Colon (tissue), 2 donors: ENCODE measurements around the gene WIZ.
"Not testable (repeated sequence)": the region's sequence is repeated elsewhere in the genome, so short reads cannot be mapped to it uniquely, and the experiment has no call there.

ENCODE experiments used
- FAIRE-seq: peaks from 2 replicates; lab custom pipeline; 2012; peaks lifted over from hg19 to GRCh38; lab: Jason Lieb, UNC
- donor health status: control.
- donor health status: control.

WIZ gene

DNA sequence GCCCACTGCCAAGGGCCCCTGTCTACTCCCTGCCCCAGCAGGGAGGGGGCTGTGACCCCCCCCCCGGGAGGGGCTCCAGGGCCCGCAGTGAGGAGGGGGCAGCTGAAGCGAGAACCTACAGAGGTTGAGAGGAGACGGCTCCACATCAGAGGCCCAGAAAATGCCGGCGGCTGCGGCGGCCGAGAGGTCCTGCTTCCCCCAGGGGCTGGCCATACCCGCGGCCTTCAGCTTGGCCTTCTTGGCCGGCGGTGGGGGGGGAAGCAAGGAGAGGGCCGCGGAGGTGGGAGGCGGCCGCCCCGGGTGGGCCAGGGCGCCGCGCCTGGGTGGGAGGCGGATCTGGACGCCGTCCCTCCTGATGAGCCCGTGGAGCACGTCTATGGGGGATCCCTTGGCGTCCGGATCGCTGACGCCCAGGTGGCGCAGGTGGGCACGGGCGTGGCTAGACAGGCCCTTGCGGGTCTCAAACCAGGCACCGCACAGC, 21.7 kb downstream of the WIZ start:
- FAIRE-seq: no peak

DNA sequence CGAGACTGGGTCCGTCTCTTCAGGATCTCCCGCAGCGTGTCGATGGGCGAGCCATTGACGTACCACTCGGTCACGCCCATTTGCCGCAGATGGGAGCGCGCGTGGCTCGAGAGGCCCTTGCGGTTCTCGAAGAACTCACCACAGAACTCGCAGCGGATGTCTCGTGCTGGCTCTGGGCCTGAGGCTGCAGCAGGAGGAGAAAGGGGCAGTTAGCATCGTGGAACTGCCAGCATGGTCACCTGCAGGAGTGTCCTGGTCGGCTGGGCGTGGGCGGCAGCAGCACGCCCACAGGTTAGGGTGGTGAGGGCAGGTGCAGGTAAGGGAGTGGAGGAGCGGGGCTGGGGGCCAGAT, 22.4 kb downstream of the WIZ start:
- FAIRE-seq: no peak

DNA sequence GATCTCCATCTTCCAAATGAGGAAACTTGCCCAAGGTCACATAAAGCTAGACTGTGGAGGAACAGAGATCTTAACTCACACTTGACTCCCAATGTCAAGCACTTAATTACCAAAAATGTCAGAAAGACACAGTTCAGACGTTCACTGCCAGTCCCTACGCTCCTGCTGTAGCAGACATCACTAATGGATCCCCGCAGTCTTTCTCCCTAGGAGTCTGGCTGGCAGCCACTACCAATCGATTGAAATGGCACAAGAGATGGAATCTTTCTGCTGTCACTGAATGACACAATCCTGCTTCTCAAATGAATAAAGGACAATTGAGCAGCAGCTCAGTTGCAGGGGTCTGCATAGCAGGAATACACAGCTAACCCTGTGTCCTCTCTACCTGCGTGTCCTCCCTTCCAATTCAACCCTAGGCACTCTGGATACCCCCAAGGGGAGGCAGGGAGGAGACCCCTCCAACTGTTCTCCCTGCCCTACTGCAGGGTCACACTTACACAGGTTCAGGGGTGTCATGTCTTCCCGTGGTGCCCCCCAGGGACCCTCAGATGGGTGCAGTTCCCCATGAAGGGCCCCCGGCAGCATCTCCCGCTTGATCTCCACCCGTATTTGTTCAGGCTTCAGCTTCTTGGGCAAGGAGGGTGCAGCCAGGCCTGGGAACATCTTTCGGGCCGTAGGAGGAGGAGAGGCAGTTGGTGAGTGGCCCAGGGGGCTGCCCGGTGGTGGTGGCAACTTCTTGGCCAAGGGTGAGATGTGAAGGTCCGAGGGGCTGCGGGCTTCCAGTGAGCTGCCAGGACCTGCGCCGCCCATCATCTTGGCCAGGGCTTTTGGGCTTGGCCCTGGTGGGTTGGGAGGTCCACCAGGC, 23.0 kb downstream of the WIZ start:
- FAIRE-seq: no peak

DNA sequence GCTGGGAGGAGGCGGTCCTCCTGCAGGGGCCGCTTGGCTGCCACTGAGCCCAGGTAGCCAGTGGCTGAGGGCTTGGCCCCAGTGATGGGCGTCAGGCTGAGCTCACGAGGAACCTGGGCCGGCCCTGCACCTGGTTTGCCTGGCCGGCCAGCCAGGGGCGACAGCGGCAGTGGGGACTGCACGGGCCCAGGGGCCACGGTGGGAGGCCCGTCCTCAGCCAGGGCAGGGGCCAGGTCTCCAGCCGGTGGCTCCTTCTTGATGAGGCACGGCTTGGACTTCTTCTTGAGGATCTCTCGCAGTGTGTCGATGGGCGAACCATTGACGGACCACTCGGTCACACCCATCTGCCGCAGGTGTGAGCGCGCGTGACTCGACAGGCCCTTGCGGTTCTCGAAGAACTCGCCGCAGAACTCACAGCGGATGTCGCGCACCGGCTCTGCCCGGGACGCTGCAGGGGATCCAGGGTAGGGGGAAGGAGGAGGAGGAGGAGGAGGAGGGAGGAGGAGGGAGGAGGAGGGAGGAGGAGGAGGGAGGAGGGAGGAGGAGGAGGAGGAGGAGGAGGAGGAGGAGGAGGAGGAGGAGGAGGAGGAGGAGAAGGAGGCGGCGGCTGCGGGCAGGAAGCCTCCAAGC, 24.3 kb downstream of the WIZ start:
- FAIRE-seq: no peak

DNA sequence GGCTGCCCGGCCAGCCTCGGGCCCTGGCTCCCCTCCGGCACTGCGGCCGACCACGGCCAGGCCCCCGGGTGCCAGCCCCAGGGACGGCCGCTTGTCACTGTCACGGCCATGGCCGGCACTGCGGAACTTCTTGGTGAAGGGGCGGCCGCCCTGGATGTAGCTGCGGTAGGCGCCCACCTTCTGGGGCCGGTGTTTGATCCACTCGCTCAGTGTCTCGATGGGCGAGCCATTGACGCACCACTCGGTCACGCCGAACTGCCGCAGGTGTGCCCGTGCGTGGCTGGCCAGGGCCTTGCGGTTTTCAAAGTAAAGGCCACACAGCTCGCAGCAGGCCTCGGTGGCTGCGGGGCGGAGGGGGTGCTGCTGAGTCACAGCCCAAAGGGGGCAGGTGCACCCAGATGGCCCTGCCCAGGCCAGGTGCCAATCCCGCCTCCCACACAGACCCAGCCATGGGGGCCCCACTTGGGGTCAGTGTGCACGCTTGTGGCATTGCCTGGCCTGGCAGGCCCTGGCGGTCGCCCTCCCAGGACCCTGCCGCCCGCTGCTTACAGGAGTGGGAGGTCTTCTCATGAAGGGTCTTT, 25.0 kb downstream of the WIZ start:
- FAIRE-seq: no peak

DNA sequence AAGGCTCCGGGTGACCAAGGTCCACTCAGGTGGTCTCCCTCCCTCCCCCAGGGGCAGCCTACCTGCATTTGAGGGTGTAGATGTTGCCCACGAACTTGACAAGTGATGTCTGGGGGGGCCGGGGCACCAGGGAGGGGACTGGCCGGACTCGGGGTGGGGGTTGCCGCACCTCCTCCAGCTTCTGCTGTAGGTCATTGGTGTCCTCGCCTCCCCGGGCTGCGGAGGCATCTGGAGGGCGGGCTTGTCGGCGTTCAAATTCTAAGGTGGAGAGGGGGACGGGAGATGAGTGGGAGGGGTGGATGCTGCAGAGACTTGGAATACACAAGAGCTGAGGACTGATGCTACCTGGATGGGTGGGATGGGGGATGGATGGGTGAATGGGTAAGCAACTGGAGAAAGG, 25.6 kb downstream of the WIZ start:
- FAIRE-seq: no peak

DNA sequence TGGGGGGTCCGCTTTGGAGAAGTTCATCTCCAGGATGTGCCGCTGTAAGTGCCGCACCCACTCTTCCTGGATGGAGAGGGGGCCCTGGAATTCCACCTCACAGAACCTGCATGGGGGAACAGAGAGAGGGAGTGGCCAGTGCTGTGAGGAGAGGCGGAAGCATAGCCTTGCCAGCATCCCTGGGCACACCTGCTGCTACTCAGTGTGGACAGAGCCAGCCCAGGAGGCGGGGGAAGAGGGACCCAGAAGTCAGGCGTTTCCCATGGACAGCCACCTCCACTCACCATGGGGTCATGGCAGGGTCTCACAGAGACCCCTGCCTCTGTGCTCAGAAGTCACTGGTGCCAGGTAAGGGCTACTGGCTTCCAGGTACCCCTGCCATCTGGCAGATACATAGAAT, 26.6 kb downstream of the WIZ start:
- FAIRE-seq: no peak

DNA sequence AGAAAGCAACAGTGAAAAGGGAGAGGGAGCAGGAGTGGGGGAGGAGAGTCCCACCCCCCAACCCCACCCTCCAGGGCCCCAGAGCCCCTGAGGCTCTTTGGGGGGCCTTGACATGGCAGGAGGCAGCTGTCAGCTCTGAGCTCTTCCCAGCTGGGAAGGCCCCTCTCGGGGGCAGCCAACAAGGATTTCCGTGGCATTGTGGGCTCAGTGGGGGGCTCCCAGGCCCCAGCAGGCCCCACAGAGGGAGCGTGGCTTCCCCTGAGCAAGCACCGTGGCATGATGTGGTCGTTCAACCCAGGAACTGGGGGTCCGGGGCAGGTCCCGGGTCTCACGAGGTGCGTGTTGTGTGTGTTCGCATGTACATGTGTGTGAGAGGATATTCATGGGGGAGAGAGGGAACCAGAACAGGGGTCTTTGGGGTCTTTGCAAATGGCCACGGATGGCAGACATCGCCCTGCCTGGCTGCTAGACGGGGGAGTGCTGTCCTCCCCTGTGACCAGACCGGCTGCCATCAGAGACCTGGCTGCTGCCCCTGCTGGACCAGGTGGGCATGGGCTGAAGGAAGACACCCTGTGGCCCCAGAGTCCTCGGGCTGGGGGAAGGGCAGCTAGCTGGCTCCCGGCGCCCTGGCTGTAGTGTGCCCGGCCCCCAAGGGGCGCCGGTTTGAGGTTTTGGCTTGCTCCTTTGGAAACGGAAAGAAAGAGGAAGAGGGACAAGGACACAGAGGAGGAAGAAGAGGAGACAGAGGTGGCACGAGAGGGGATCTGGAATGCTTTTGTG, 27.3 kb downstream of the WIZ start:
- FAIRE-seq: no peak

DNA sequence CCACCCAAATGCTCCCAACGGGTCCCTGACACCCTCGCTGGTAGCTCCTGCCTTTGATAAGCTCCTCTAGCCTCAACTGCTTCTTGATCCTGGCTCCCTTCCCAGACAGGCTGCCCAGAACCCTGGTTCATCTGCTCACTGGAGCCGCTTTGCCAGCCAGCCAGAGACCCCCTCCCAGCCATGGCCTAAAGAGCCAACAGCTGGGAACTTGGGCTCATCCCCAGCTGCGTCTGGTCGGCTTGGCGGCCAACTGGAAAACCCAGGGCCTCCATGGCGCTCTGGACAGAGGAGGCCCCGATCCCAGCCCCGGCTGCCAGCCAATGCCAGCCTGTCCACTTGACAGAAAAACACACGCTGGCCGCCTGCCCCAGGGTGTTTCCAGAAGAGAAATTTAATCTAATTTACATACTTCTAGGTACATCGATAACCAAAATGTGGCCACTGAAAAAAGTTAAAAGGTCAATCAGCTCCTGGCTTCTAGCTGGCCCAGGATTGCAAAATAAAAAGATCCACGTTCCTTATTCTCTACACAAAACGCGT, 28.0 kb downstream of the WIZ start:
- FAIRE-seq: no peak

DNA sequence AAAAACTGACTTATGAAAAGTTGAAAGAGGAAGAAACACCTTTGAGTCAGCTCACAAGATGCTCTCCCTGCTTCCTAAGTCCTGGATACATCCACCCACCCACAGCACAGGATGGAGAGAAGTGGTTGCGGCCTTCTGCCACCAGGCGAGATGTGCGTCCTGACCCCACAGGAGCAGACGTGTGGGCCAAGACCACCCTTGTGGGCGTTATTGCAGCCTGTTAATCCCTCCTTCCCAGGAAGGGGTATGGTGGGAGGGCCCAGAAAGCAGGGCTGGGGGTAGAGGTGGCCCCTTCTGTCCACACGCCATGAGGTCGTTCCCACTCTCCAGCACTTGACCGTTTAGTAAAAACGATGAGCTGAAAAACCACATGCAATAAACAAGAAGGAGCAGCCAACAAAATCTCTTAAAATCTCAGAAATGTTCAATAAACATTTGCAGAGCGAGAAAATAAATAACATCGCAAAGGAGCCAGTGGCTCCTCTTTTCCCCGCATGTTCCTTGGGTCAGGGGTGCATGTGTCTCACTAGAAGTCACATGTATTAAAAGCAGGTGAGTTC, 28.5 kb downstream of the WIZ start:
- FAIRE-seq: no peak

DNA sequence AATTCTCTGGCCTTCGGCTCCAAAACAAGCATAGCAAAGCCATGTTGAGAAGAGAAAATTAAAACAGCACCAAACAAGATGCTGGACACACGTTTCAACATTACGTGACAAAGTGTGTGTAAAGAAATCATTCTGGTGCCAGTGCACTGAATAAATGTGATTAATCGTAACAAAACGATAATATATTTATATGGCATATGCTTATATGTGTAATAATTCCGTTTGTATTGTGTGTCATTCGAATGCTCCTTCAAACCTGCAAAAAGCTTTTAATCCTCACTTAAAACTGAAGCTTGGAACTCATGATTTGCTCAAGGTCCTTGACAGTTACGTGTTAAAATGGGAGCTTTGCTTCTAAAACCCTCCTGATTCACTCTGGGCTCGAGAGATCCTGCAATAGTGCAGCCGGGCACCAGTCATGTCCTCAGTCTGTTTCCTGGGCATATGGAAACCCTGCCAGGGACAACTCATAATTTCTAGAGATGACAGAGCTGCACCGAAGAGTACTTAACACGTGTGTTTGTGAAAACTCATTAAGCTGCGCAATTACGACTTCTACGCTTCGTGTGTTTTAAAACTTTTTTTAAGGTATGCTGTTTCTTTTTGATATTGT, 30.2 kb downstream of the WIZ start:
- no peak for FAIRE-seq

DNA sequence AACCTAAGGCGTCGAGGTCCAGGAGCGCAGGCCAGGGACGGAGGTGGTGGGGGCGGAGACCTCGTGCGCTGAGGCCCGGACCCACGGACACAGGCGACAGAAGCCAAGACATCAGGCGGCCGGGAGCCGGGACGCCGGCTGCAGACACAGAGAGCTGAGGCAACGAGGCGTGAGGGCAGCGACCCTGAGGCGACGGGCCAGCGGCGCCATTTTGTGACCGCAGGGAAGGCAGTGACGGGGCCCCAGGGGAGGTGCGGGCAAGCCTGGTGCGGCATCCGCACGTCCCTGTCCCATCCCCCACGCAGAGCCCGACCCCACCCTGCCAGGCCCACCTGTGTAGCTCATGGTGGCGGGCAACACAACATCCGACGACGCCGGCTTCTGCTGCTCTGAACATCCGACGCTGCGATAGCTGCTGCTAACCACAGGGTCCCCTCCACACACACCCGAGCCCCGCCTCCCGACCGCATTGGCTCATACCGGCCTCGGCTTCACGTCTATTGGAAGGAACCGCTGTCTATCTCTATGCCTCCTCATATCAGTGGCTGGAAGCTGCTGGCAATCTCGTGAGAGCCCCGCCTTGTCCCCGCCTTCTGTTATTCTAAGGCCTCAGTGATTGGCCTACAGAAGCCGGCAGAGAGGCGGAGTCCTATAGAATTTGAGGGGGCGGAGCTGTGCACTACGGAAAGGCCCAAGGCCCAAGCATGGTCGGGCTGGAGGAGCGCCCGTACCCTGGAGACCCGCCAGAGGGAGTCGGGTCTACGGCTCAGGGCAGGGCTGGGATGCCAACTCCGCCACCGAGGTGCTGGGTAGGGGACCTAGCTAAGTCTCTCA, 31.0 kb downstream of the WIZ start, which contains the start of gene AKAP8L:
TSS of gene AKAP8L (minus strand) at position 410 of the 834 bp plus-strand sequence. CDS start at position 345, 65 bp downstream.
- FAIRE-seq: peak; percentile 84

DNA sequence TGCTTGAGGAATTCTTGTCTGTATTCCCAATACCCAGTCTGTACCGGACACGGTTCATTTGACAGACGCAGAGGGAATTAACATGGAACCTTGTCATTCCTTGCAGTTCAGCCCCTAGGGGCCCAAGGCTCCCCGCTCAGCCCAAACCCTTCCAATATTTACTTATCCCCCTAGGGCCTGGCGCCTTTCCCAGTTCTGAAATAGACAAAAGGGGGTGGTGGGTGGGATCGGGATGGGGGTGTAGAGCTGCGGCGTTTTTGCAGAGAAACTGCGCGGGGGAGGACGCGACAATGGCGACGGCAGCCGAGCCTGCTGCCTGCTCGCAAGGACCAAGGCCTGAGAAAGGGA, 31.6 kb downstream of the WIZ start:
- no peak for FAIRE-seq

DNA sequence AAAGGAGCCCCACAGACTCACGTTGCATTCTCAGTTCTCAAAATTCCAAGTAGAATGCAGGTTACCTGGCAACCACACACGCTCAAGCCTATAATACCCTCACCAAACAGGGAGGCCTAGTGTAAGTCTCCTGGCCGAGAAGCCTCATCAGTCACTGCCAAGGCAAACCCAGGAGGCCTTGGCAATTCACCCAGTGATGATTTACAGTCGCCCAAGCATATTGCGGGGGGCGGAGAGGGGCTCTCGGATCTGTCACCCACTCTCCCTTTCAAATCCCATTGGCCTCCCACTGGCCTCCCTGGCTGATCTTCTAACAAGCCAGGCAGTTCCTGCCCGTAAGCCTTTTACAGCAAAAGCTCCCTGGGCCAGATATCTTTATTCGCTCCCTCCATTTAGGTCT, 32.1 kb downstream of the WIZ start:
- FAIRE-seq: no peak

DNA sequence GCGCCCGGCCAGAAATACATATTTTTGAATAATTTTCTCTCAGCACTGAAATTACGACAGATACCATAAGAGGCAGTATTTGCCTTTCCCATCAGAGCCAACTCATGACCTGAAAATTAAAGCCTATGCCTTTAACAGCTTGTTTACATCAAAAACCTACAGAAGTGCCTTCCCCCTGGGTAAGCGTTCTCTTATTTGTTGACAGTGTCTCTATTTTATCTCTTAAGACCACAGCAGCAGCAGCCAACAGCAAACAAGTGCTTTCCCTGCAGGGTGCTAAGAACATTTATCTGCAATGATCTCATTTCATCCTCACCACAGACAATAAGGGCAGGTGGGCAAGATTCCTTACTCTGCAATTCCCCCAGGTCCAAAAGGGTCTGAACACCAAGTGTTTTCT, 36.9 kb downstream of the WIZ start:
- no peak for FAIRE-seq

DNA sequence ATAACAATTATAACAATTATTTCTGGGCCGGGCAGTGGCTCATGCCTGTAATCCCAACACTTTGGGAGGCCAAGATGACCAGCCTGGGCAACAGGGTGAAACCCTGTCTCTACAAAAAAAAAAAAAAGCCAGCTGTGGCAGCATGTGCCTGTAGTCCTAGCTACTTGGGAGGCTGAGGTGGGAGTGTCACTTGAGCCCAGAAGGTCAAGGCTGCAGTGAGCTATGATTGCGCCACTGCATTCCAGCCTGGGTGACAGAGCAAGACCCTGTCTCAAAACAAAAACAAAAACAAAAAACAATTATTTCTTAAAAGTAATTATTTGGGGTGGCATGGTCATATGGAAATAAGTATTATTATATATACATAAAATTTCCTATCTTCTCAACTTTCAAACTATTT, 38.4 kb downstream of the WIZ start:
- FAIRE-seq: not testable (repeated sequence)

DNA sequence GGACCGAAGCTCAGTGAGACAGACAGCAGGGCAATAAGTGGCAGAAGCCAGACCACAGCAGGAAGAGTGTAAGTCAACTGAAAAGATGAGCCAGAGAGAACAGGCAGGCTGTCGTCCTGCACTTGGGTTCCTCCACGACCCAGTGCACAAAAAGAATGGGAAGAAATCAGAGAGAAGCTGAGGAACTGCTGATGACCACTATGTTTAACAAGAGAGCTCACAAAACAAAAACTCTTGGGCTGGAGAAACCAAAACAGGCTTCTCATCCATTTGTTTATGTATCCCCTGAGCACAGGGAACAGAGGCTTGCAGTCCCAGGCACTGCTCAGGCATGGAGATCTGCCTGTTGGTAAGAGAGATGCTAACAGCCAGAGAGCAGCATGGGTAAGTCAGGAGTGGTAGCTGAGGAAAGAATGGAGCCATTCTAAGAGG, 45.0 kb downstream of the WIZ start:
- FAIRE-seq: no peak

DNA sequence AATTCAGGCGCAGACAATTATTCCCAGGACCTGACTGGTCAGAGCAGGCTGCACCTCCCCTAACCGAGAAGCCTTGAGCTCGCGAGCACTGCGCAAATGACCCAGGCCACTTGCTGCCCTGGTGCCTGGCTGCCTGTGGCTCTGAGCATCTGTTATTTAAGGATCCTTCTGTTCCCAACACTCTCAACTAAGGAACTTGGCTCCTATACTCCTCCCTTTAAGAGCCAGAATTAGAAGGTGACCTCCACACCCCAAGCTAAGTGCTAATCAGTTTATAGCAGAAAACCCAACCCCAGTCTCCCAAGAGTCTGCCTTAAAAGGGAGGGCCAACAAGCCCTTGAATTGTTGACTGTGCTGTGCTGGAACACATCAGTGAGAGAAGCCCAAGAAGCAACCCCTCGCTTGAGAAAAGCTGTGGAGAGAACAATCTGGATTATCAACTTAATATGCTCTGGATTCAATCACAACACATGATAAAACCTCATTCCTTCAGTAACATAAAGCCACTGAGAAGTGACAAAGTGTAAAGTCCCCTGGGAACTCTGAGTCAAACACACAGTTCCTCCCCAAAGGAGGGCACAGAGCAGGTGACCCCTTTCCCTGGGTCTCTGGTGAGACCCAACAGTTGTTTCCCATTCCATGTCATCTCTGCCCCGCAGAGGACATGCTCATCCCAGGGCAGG, 45.5 kb downstream of the WIZ start:
- FAIRE-seq: no peak

DNA sequence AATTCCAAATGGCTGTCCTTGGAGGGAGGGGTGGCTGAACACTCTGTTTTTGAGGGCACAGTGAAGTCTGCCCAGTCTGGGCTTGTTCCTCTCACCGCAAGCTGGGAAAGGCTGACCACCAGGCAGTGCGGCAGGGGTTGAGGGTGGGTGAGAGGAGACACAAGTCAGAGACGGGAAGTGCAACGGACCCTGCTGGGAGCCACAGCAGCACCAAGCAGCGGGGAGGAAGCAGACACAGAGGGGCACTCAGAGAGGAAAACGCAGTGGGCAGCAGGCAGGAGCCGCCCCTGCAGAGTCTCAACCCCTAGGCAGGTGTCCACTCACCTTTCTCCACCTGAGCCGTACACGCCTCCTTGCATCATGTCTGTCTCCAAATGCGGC, 46.6 kb downstream of the WIZ start:
- FAIRE-seq: no peak
